SJSA1 (cell line): ENCODE measurements around the gene PI4KA. TPM values are rescaled to one million over a fixed set of nuclear protein-coding genes. Genes with fewer than 3 reads are reported as not detected.
A peak's percentile ranks its signal among the peaks of the same experiment; 100 is the strongest.

ENCODE experiments used
- DNase-seq, 2 experiments: peaks; one replicate each; pipeline ENCODE4 v3.0.0-alpha.2; 2015 to 2020; ENCODE audit warnings: low spot score in 2 of 2, low read depth in 1 of 2
- H3K27ac ChIP-seq: fragments of 250-450 bp; sonication (Bioruptor Pico); 2 replicates; pipeline ENCODE4 v1.5.1; 2020; ENCODE audit warnings: mild to moderate bottlenecking, moderate library complexity
- H3K27me3 ChIP-seq: fragments of 250-450 bp; sonication (Bioruptor Pico); replicated peaks from 2 replicates; pipeline ENCODE4 v1.5.1; 2020; ENCODE audit warnings: mild to moderate bottlenecking, moderate library complexity
- H3K36me3 ChIP-seq: fragments of 250-450 bp; sonication (Bioruptor Pico); 2 replicates; pipeline ENCODE4 v1.5.1; 2020; ENCODE audit warnings: mild to moderate bottlenecking
- H3K4me1 ChIP-seq: fragments of 250-450 bp; sonication (Bioruptor Pico); replicated peaks from 2 replicates; pipeline ENCODE4 v1.6.1; 2021; ENCODE audit warnings: mild to moderate bottlenecking
- H3K4me3 ChIP-seq: fragments of 250-450 bp; sonication (Bioruptor Pico); 2 replicates; pipeline ENCODE4 v1.5.1; 2020; ENCODE audit warnings: mild to moderate bottlenecking
- H3K9me3 ChIP-seq: fragments of 250-450 bp; sonication (Bioruptor Pico); replicated peaks from 2 replicates; pipeline ENCODE4 v1.5.1; 2020; ENCODE audit warnings: mild to moderate bottlenecking
- total RNA-seq: library from RNA; depleted of rRNA; stranded (reverse); fragments of >200 nt; shearing (Covaris generic); gene quantifications from 2 replicates; pipeline ENCODE4 v1.2.3, GENCODE V29; 2014

The PI4KA gene
- total RNA-seq, 1 experiment from 2014 or later: 29.6 TPM

- no peak for DNase-seq
- Histone ChIP-seq H3K9me3 (no peaks in the 10 kb centered on the region), H3K27ac (no peak overlapping the region), H3K27me3 (no peaks in the 10 kb centered on the region), H3K36me3 (peaks cover 49% of the 10 kb centered on the region), H3K4me3 (no peak overlapping the region), H3K4me1 (no peaks in the 10 kb centered on the region)
Observed at GRCh38 chr22:20868025-20868962, 9.7 kb upstream of the PI4KA start.

GRCh38 chr22:20867179-20868024, 8.8 kb upstream of the PI4KA start:
- Histone ChIP-seq H3K36me3 (peaks cover 46% of the 10 kb centered on the region), H3K27me3 (no peaks in the 10 kb centered on the region), H3K27ac (no peak overlapping the region), H3K9me3 (no peaks in the 10 kb centered on the region), H3K4me3 (no peak overlapping the region), H3K4me1 (no peaks in the 10 kb centered on the region)
- DNase-seq: no peak

GRCh38 chr22:20866736-20867135, 8.1 kb upstream of the PI4KA start:
- peaks cover 50% of the 10 kb centered on the region for H3K36me3 ChIP-seq
- no peaks in the 10 kb centered on the region for H3K9me3 ChIP-seq
- no peak overlapping the region for H3K4me3 ChIP-seq
- no peaks in the 10 kb centered on the region for H3K4me1 ChIP-seq
- DNase-seq: no peak
- no peaks in the 10 kb centered on the region for H3K27me3 ChIP-seq
- H3K27ac ChIP-seq: no peak overlapping the region

- Histone ChIP-seq H3K4me3 (no peak overlapping the region), H3K4me1 (no peaks in the 10 kb centered on the region), H3K36me3 (peaks cover 46% of the 10 kb centered on the region), H3K9me3 (no peaks in the 10 kb centered on the region), H3K27me3 (no peaks in the 10 kb centered on the region), H3K27ac (no peak overlapping the region)
- DNase-seq: no peak
Observed at GRCh38 chr22:20865875-20866445, 7.3 kb upstream of the PI4KA start.

- Histone ChIP-seq H3K4me1 (no peaks in the 10 kb centered on the region), H3K27ac (no peak overlapping the region), H3K4me3 (no peak overlapping the region), H3K36me3 (peaks cover 40% of the 10 kb centered on the region), H3K9me3 (no peaks in the 10 kb centered on the region), H3K27me3 (no peaks in the 10 kb centered on the region)
- DNase-seq: no peak
Observed at GRCh38 chr22:20865331-20865730, 6.7 kb upstream of the PI4KA start.

GRCh38 chr22:20864186-20864908, 5.7 kb upstream of the PI4KA start:
- Histone ChIP-seq H3K27ac (no peak overlapping the region), H3K4me3 (no peak overlapping the region), H3K4me1 (peaks cover 5% of the 10 kb centered on the region), H3K36me3 (peaks cover 38% of the 10 kb centered on the region), H3K9me3 (no peaks in the 10 kb centered on the region), H3K27me3 (no peaks in the 10 kb centered on the region)
- DNase-seq: no peak

- no peak for DNase-seq
- Histone ChIP-seq H3K4me1 (peaks cover 5% of the 10 kb centered on the region), H3K36me3 (peaks cover 43% of the 10 kb centered on the region), H3K9me3 (no peaks in the 10 kb centered on the region), H3K27me3 (no peaks in the 10 kb centered on the region), H3K4me3 (no peak overlapping the region), H3K27ac (no peak overlapping the region)
Observed at GRCh38 chr22:20863366-20863765, 4.8 kb upstream of the PI4KA start.

GRCh38 chr22:20862540-20862939, 3.9 kb upstream of the PI4KA start:
- Histone ChIP-seq H3K27me3 (no peaks in the 10 kb centered on the region), H3K27ac (no peak overlapping the region), H3K36me3 (peaks cover 40% of the 10 kb centered on the region), H3K4me3 (no peak overlapping the region), H3K4me1 (peaks cover 9% of the 10 kb centered on the region), H3K9me3 (no peaks in the 10 kb centered on the region)
- no peak for DNase-seq

- Histone ChIP-seq H3K9me3 (no peaks in the 10 kb centered on the region), H3K27ac (no peak overlapping the region), H3K27me3 (no peaks in the 10 kb centered on the region), H3K4me3 (peak overlapping the region; percentile 95), H3K36me3 (peaks cover 24% of the 10 kb centered on the region), H3K4me1 (peaks cover 16% of the 10 kb centered on the region)
- DNase-seq: no peak
Observed at GRCh38 chr22:20859615-20860014, 1.0 kb upstream of the PI4KA start.

GRCh38 chr22:20857838-20858614, 585 bp downstream of the PI4KA start:
- Histone ChIP-seq H3K36me3 (peaks cover 16% of the 10 kb centered on the region), H3K4me1 (peaks cover 16% of the 10 kb centered on the region), H3K9me3 (no peaks in the 10 kb centered on the region), H3K27ac (peak overlapping the region; percentile 72), H3K4me3 (peak overlapping the region; percentile 95), H3K27me3 (no peaks in the 10 kb centered on the region)
- DNase-seq: peak; percentile 81 to 92

GRCh38 chr22:20857247-20857643, 1.4 kb downstream of the PI4KA start:
- no peak overlapping the region for H3K27ac ChIP-seq
- H3K4me1 ChIP-seq: peaks cover 16% of the 10 kb centered on the region
- H3K9me3 ChIP-seq: no peaks in the 10 kb centered on the region
- H3K4me3 ChIP-seq: no peak overlapping the region; the same call in 1 of the 2 replicates
- H3K27me3 ChIP-seq: no peaks in the 10 kb centered on the region
- H3K36me3 ChIP-seq: peaks cover 16% of the 10 kb centered on the region
- DNase-seq: no peak

GRCh38 chr22:20853236-20853660, 5.4 kb downstream of the PI4KA start:
- Histone ChIP-seq H3K9me3 (no peaks in the 10 kb centered on the region), H3K36me3 (no peaks in the 10 kb centered on the region; the same call in 1 of the 2 replicates), H3K4me1 (peaks cover 11% of the 10 kb centered on the region), H3K27ac (no peak overlapping the region), H3K27me3 (no peaks in the 10 kb centered on the region), H3K4me3 (no peak overlapping the region)
- DNase-seq: no peak
